Fibroblast of upper back skin (primary cell): ENCODE results near the gene CDKAL1.
"Not testable (repeated sequence)": the region's sequence is repeated elsewhere in the genome, so short reads cannot be mapped to it uniquely, and the experiment has no call there.

Source experiments
- DNase-seq: peaks from one replicate; pipeline ENCODE4 v3.0.0-alpha.2; 2013

CDKAL1 gene

GRCh38 chr6:21193790-21194475 lies 659.7 kb downstream of the CDKAL1 start:
- DNase-seq = no peak

- DNase-seq = not testable (repeated sequence)
These were observed 661.0 kb downstream of the CDKAL1 start for GRCh38 chr6:21195301-21195700.

- no peak for DNase-seq
These were observed 663.9 kb downstream of the CDKAL1 start for GRCh38 chr6:21198032-21198640.

- no peak for DNase-seq
These were observed 665.0 kb downstream of the CDKAL1 start for GRCh38 chr6:21199262-21199661.

DNA sequence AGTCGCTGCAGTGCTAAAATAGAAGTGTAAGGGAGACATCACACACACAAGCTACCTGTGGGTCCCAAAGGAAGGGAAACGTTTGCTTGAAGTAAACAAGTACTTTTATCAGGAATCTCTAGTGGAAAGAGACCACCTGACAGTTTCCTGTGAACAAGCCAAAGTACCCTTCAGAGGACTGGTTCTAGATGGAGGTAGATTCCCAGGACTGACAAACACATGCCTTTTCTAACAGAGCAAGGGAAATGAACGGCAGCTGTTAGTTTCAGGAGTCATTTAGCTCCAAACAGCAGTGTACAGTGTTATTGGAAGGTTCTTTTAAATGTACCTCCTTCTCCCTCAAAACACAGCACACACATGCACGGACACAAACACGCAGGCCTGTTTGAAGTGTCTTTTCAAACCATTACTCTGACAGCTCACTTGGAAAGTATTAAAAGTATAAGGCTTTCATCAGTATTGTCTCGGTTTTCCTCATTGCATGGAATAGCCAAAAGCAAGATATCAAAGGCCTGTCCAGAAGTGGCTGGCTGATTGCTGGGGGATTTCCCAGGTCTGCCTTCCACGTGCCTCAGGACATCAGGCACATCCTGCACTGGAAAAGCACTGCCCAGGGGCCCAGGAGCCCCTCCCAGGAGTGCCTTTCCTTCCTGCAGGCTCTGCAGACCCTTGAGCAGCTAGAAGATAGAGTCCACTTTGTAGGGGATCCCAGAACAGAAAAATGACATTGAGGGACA lies 666.0 kb downstream of the CDKAL1 start:
- no peak for DNase-seq

DNA sequence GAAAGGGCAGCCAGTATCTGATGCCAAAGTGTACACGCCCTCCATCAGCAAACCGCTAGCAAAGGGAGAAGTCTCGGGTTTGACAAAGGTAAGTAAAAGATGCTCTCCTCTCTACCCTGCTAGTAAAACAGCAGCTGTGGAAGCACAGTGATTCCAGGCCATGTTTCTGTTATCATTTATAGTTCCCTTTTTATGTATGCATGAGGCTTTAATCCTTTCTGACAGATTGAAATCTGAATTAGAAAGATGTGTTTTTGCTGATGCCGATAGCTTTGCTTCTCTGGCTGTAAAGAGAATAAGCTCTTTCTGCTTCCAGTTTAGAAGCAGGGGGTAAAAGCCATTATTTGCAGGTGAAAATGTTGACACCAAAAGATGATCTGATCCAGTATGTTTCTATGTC lies 666.9 kb downstream of the CDKAL1 start:
- no peak for DNase-seq

DNA sequence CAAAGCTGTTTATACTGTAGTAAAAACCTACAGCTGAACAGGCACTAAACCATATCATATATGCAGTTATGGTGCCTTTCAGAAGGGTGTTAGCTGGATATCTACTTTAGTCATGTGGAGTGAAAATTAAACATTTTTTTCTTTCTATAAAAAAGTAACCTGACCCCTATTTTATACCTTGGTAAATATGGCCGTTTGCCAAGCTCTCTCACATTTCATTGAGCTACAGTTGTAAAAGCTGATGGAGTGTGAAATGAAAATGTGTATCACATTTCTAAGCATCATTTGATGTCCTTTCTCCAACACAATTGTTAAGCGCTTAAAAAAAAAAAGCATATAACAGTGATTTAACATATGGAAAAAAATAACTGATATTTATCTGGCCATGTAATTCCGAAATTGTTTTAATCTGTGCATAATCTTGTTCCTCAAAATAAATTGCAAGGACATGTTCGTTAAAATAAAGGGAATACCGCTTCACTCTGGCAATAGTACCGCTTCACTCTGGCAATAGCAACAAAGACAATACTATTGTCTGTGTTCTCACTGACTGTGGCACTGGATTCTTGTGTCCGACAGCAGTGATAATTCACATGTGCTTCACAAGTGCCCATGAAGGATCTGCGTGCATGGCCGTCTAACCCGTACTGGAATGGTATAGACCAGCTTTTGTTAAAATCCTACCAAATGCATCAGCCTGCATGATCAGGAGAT lies 667.5 kb downstream of the CDKAL1 start:
- DNase-seq = no peak

DNA sequence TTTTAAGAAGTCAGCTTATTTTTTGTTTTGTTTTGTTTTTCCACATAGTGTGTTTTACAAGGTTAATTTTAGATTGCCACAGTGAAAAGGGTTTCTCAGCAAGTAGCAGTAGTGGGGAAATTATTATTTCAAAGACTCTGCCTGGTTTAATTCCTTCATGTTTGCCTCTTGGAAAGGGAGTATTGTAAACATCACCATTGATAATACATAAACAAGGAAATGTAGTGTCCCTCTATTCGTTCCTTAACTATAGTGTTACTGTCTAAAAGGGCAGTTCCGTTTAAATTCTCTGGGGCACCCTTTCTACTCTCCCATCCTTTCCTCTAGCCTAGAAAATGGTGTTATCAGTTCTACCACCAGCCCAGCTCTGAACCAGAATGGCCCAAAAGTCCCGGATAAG lies 668.3 kb downstream of the CDKAL1 start:
- DNase-seq = no peak

GRCh38 chr6:21204951-21205350 lies 670.7 kb downstream of the CDKAL1 start:
- DNase-seq = no peak

DNA sequence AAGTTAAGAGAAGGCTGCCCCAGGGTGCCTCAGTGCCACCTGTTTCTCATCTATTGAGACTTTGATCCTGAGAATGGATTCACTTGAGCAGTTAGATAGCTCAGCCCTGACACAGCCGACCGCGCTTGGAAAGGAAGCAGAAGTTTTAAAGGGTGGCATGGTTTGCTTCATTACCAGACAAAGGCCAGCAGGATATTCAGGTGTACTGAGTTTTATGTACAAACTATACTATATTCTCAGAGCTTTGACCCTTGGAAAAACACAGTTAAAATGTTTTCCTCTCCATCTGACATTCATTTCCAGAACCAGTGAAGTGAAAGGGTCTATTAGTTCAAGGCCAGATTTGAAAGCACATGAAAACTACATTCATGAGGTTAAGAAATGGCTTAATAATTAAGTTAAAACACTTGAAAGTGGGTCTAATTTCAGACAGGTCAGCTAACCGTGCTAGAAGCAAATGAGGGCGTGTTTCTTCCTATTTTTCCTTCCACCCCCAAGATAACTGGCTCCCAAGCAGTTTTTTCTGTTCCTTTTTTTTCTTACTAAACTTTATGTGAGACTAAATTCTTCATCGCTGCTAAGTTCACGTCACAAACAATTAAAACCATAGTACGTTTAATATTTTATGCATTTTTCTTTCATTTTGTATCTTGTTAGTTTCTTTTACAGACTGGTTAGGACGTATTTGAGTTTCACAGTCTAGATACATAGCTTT lies 674.0 kb downstream of the CDKAL1 start:
- DNase-seq = no peak

DNA sequence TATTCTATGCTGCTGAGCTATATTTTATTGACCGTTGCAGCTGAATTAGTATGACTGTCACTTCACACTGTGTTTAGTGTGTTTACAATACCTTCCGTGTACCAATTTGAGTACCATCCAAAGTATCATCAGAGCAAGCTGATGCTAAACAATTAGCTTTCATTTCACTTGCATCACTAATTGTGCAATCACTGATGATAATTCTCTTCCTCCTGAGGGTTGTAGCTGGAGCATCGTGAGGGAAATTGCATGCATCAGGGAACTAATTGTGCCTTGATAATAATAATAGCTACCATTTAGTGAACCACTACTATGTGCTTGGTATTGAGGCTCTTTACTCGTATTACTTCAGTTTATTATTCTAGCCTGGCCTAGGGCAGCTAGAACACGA lies 674.5 kb downstream of the CDKAL1 start:
- DNase-seq = no peak

DNA sequence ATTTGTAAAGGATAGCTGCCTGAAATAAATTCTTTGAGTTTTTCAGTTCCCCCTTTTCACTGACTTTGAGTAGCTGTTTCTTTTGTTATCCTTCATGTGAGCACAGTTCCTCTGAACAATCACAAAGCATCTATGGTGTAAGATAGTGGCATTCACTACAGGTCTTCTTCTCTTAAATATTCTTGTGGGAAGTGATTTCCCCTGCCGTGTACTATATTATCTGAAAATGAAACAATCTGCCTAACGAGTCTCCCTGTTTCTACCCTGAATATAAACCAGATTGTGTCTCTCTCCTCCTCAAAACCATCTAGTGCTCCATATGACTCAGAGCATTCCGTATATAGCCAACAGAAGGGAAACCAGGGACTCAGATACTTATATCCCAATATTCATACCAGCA lies 679.2 kb downstream of the CDKAL1 start:
- DNase-seq = peak; percentile 31

DNA sequence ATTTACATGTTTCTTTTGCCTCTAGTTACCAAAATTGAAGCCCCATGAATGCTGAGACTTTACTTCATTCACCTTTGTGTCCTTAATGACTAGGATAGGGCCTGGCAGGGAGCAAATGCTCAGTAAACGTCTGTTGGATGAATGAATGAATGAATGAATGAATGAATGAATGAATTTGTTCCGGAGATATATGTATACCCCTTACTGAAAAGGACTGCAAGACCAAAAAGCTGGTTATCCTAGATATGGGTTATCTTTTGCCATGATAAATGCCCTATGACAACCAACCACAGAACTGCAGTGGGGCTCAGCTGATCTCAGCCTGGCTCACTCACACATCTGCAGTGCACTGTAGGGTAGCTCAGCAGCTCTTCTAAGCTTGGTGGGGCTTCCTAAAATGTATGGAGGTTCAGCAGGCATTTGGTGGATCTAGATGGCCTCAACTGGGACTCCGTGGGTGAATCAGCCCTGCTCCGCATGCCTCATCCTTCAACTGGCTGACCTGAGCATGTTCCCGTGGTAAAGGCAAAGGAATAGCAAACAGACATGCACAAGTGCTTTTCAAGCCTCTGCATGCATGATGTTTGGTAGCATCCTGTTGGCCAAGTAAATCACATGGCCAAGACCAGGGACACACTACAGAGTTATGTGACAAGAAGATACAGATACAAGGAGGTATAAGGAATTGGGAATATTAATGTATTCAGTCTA lies 680.6 kb downstream of the CDKAL1 start:
- no peak for DNase-seq

- DNase-seq = peak; percentile 8
These were observed 685.0 kb downstream of the CDKAL1 start for GRCh38 chr6:21219241-21219640.

- no peak for DNase-seq
These were observed 685.6 kb downstream of the CDKAL1 start for GRCh38 chr6:21219856-21220255.

DNA sequence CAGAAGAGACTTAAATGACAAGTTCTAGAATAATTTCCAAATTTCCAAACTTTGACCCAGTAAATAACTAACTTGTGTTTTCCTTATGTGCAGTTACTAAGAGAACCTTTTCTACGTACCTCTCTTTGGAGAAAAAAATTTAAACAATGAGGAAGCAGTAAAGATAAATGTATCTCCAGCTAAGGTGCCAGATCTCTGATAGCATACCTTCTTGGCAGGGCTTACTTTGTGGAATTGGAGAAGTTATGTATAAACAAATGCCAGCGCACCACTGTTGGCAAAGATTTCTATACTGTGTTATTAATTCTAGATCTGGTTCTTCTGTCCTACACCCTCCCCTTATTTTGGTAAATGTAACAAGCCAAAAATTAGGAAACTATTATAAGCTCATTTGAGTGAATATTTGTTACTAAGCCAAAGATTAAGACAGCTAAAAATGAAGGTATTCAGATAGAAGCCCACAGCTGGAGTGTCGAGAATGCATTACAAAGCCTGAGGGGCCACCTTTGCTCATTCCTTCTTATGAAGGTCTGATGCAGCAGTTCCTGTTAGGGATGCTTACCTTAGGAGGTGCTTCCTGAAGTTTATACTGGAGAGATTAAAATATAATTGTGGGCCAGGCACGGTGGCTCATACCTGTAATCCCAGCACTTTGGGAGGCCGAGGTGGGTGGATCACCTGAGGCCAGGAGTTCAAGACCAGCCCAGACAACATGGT lies 686.2 kb downstream of the CDKAL1 start:
- no peak for DNase-seq

GRCh38 chr6:21222656-21223055 lies 688.4 kb downstream of the CDKAL1 start:
- DNase-seq = no peak

- DNase-seq = no peak
These were observed 691.7 kb downstream of the CDKAL1 start for GRCh38 chr6:21225912-21226311.

GRCh38 chr6:21227486-21227885 lies 693.2 kb downstream of the CDKAL1 start:
- DNase-seq = peak; percentile 60

GRCh38 chr6:21228411-21228810 lies 694.2 kb downstream of the CDKAL1 start:
- peak; percentile 38 for DNase-seq

- DNase-seq = no peak
These were observed 694.7 kb downstream of the CDKAL1 start for GRCh38 chr6:21228876-21229460.
